HG02840 (cell line): ENCODE data around the gene KEL.

Experiments used
- ATAC-seq: cut with Tn5 transposase; IDR thresholded peaks from one replicate; pipeline ENCODE4 v1.9.1; 2021; ENCODE audit warnings: mild to moderate bottlenecking, moderate library complexity, moderate number of reproducible peaks; ENCODE audit not compliant: unreplicated experiment, low FRiP score

Gene KEL

DNA sequence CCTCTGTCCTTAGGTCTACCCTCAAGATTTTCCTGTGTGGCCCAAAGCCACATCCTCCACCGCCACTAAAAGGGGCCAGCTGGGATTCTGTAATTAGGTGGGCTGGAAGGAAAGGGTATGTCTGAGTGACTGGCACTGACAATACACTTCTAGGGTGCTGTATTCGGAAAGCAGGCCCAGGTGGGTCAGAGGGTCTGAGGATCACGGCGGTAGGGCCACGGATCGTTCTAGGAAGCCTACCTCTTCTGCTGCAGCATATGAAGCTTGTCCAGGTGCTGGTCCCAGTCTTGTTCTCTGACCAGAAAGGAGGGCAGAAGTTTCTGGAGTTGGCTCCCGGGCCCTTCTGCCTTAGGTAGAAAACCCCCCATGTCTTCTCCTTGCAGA is 29.1 kb downstream of the KEL start:
- no peak for ATAC-seq

DNA sequence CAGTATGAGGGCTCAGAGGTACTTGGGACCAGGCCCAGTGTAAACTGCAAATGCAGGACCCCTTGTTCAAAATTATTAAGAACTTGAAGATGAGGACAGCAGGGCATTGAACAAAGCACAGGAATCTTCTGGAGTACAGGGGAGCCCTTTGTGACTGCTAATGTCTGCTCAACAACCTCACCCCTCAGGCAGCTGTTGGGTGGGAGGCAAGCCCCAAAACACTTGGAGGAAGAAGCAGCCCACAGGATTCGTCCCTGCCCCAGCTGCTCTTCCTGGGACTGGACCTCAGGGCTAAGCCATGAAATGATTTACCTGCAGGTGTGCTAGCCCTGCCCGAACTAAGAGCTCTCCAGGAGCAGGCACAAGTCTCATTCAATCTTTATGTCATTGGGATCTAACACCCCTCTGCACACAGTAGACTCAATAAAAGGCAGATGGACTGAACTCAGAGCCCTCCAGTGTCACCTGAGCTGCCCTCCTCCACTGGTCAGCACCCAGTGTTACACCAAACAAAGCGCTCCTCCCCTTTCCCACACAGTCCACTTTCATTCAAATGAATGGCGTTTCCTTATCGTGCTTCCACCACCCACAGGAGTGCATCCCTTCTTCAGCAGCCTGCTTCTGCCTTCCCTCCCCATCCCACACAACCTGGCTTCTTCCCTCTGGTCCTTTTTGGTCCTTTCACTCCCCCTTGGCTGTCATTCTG is 29.6 kb downstream of the KEL start:
- no peak for ATAC-seq

DNA sequence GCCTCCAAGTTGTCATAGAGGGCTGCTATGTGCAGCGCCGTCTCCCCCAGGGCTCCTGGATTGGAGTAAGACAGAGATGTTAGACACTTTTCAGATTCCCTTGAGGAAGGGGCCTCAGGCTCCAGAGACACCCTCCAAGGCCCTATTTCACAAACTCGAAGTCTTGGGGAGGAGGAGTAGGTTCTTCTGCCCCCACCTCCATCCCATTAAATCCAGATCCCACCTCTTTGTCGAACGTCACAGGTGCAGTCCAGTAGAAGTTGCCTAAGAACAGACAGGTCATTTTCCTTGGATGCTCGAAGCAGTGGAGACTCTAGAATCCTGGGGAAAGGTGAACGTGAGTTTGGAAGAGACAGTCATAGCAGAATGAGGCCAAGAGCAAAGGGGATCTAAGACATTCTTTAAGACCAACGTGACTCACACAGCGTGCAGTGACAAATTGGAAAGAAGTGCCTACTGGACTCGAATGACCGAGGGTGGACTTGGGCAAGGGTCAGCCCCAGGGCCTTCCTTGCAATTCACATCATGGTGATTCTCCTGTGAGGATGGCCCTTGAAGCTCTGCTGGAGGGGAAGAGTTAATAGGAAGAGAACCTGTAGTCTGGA is 31.9 kb downstream of the KEL start:
- ATAC-seq: no peak

DNA sequence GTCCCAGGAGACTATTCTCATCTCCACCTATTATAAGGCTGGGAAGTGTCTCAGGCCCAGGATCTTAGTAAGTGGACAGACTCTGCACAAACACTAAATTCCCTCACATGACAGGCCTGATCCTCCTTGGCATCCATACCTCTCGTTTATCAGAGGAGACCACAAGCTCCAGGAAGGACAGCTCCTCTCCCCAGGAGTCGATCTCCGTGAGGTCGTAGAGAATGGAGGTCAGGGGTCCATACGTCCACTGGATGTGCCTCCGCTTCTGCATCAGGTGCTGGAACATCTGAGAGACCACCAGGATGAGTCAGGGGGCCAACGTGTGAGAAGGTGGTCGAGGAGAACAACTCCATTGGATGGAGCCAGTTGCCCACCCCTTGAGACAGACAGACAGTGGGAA is 34.2 kb downstream of the KEL start:
- ATAC-seq: no peak

DNA sequence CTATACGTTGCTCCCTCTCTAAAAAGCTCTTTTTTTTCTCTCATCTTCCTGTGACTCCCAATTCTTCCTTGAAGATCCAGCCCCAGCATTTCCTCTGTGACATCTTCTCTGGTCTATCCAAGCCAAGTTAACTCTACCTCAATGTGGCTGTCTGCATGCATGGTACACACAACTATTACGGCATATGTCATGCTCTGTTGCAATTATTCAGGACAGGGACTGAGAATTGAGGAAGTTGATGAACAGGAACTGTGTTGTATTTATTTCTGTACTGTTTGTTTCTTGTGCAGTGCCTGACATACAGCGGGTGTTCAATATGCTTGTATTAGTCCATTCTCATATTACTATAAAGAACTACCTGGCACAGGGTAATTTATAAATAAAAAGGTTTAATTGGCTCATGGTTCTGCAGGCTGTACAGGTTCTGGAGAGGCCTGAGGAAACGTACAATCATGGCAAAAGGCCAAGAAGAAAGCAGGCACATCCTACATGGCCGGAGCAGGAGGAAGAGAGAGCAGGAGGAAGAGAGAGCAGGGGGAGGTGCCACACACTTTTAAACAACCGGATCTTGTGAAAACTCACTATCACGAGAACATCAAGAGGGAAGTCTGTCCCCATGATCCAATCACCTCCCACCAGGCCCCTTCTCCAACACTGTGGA is 34.9 kb downstream of the KEL start:
- no peak for ATAC-seq

DNA sequence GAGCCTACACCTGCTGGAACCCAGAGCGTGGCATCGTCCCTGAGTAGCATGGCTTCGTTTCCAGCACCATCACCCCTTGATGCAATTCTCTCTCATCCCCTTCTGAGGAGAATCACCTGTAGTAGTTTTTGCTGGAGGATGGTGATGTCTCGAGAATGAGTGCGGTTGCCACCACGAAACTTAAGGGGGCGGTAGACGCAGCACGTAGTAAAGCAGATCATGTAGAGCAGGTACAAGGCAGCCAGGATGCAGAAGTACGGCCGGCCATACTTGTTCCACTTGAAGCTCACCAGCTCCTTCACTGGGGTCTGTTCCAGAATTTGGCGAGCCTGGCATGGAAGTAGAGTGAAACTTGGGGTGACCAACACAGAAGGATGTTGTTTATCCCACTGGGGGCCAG is 36.8 kb downstream of the KEL start:
- no peak for ATAC-seq

DNA sequence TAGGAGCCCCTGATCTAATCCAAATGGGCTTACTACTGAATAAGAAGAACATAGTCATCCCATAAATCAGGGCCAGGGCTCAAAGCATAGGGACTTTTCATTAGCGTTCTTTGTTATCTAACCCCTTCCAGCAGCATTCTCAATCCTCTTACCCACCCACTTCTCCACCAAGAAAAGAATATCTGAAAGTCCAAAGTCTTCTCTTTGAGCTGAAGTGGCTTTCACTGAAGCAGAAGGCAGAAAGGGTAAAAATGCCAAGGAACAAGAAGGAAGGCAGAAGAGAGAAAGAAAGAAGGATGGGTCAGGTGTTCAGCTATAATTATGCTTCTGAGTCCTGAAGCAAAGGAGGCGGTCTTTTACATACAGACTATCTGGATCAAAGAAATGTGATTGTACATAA is 38.8 kb downstream of the KEL start:
- ATAC-seq: no peak

DNA sequence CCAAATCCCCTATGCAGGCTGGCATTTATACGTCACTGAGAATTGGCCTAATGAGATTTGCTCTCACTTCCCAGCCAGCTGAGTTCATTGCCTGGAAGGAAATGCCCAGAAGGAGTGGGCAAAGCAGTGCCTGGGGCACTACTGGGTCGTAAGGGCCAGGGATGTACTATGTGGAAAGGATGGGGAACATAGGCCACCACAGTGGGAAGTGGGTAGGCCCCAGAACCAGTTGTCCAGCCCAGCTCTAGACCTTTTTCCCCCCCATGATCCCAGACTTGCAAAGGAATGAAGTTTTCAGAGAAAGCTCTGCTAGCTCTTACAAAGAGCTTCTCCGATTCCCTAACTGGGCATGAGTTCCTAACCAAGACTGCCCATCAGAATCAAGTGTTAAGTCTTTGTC is 42.5 kb downstream of the KEL start:
- no peak for ATAC-seq

DNA sequence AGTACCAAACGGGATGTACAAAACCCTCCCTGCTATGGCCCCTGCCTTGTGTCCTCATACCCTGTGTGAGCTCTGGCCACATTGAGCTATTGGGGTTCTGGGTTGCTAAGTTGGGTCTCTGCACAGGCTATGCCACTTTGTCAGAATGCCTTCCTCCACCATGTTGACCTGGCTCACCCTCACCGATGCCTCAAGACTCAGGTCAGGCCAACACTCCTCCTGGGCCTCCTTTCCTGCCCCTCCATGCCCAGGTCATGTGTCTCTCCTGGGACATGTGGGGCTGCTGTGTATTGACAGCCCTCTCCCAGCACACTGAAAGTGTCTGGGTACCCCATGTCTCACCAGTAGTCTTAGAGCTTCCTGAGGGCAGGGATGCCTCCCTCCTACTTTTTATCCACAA is 43.3 kb downstream of the KEL start:
- ATAC-seq: no peak

DNA sequence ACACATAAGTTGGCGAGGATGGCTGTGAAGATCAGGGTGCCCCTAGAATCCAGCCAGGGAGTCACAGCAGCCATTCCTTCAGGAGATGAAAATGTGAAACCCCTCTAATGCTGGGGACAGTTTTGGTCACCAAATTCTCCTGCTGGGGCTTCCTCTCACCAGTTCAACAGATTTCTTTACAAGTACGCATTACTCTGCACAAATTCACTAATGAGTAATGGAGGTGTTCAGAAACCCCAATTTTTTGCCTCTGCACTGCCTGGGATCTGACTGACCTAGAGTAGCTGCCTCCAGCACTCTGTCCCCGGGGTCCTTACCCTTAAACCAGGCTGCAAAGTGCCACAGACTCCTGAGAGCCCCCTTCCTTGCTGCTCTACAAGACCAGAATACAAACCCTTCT is 44.7 kb downstream of the KEL start:
- ATAC-seq: no peak

DNA sequence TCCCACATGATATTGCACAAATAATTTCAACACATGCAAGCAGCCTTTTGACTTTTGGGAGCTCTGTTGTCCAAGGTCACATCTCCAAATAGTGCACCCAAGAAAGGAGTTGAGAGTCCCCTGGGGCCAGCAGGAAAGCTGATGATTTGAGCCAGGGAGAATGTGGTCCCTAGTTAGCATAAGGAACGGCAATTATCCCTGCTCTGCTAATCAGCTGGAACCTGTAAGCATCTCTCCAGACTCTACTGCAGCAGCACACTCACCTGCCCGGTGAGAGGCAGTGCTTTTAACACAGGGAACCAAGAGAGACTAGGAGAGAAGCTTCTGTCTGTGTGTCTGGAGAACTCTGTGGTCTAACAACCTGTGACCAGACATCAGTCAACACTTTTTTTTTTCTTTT is 45.7 kb downstream of the KEL start:
- no peak for ATAC-seq

DNA sequence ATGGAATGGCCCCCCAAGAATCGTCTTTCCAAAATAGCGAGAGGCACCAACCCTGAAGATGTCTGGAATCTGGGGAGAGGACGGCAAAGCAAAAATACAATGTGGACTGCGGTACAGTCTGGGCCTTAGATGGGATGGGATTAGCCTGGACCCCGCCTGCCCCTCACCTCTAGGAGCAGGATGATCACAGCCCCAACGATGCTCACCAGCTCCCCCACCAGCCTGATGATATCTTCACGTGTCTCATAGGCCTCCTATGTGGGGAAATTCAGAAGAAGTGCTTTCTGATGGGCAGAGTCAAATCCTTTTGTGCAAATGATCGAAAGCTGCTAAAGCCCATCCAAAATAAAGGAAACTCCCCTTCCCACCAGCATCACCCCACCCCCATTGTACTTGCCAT is 46.8 kb downstream of the KEL start:
- no peak for ATAC-seq

DNA sequence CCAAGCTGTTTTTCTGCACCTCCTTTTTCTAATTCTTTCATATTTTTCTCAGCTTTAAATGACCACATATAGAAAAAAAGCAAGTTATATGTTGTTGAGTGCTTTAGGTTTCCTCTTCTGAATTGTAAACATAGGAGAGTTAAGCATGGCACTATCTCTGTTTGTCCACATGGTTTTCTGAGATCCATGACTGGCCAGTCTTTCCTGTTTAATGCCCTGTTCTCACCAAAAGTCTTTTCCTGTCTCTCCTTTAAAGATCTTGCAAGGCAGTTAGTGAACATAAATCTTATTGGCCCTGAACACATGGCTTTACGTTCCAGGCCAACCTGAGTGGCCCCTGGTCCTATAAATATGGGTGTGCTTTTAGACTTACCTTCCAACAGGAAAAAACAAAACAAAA is 48.0 kb downstream of the KEL start:
- no peak for ATAC-seq

DNA sequence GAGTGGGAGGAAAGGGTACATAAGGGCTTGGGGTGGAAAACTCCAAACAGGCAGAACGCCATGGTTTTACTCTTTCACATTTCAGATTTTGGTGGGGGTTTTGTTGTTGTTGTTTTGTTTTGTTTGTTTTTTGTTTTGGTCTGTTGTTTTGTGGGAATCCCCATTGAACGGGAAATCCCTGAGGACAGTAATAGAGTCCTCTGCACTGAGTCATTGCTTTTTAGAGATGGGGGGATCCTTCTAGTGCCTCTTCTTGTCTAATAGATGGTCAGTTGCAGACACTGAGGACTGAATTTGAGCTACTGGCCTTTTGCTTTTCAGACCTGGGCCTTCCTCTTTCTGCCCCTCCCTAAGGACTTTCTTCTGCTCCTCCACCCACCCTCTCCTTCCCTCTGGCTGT is 48.6 kb downstream of the KEL start:
- no peak for ATAC-seq

DNA sequence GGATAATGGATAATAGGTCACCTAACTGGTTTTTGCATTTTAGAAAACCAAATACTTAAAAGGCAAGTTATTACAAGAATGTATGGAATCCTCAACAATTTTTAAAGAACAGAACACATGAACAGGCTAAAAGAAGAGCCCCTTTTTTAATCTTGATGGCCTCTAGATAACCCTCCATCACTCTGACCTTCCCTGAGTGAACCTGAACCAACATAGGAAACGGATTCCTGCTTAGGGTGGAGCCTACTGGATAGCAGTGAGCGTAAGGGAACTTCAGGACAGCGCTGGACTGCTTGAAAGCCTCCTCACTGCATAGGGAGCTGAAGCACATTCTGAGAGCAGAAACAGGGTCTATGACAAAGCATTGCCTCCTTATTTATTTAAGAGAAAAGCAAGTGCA is 49.1 kb downstream of the KEL start:
- ATAC-seq: no peak

DNA sequence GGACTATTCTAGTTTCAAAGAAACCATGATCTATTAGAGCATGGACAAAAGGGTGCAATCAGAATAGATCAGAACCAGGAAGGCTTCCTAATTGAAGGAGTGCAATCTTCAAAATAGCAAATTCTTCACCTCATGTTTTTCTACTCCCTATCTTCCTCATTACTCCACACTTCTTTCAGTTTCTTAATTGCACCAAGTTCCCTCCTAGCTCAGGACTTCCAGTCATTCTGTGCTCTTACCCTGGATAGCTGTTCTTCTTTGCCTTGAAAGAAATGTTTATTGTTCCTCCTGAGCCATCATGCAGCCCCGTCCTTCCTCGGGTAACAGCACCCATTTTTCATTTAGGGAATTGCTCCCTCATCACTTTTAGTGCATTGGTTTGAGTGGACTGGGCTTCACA is 51.7 kb downstream of the KEL start:
- ATAC-seq: no peak

DNA sequence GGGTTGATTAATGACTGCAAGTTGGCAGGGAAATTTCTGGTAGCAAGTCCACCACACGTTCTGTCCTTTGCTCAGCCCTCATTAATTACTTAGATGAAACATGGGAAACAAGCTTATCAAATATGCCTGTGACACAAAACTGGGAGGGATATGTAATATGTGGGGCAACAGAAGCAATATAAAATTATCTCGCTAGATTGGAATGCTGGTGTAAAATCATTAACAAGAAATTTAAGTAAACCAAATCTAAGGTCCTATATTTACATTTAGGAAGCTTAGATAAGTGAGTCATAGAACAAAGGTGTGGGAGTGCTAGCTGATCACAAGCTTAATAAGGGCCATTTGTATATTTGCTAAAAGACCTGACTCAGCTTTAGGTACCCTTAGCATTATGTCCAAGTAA is 52.1 kb downstream of the KEL start:
- no peak for ATAC-seq

DNA sequence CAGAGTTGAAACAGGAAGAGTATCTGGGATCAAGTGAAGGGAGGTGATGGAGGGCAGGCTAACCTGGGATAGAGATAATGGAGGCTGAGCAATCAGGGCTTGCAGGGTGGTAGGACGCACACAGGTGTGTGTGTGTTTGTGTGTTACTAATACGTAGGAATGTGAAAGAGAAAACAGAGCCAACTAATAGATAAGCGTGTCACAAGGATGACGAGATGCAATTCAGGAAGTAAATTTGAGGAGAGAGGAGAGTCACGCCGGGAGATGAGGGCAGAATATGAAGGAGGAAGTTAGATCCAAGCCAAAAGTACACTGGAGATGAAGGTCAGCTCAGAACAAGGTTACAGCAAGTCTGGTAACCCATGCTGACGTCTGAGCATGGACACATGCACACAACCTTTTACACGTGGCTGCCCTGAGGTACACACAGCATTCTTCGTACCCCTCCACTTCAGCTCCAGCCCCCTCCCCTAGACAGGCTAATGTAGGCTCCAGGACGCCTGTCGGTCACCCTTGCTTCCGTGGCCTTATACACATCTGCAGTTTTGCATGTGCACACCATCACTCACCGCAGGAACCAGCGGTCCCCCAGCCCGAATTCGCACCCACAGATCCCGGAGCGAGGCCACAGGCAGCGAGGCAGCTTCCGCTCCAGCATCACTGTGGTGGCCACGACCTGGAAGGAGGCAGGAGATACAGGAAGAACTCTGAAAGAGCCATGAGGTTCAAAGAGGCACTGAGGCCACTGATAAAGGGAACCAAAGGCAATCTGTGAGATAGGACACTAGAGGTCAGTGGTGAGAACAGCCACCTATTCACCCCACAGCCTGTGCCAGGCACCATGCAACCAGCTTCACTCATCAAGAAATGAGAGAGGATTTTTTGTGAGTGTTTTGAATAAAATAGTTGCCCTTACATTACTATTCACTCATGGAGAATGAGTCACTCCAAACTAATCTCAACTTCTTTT is 53.0 kb downstream of the KEL start:
- ATAC-seq: no peak

DNA sequence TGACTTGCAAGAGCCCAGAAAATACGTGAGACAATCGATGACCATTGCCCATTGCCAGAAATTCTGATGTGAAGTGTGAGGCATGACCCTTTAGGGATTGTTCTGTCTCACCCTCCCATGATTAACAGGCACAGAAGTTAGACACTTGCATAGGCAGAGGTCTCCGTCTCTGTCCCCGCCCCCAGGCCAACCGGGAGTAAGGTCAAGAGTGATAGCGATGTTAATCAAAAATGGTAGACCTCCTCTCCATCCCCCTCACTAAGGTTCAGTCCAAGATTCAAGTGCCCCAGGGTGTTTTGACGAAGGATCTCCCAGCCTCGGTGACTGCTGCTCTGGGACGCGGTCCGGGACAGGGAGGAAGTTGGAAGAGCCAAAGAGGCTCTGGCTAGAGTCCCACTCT is 53.9 kb downstream of the KEL start:
- no peak for ATAC-seq

DNA sequence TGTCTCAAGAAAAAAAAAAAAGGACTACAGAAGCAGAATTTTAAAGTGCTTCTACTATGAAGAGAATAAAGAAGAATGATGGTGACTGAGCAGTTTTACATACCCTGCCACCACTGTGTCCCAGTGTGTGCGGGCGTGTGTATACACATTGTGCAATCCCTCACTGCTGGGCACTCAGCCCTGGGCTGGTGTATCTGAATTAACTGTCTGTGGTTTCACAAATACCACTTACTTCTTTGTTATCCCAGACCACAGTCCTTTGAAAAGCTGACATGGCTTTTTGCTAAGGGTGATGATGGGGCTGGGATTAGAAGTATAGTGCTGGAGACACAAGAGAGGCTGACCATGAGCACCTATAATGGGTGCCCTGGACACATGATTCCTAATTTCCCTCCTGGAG is 55.5 kb downstream of the KEL start:
- no peak for ATAC-seq

DNA sequence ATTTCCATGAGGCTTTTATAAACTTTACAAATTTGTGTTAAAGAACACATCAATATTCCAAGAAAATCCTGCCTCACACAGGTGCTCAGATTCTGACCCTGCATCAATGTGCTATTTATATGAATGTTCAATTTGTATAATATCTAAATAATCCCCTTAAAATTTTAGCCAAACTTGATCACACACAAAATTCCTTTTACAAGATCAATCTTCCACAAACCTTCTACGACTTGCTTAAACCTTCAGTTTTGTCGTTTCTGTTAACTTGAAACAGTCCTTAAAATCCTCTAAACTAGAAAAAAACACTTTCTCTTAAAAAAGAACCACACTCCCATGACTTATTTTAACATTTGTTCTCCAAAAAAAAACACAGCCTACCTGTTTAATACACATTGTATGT is 56.4 kb downstream of the KEL start:
- ATAC-seq: no peak
